ENCODE results near the gene SNX6. TPM values are rescaled to one million over a fixed set of nuclear protein-coding genes. Genes with fewer than 3 reads are reported as not detected.

SNX6 gene
- total and polyA plus RNA-seq, 2 donors (not counting 3 experiments of a cell fraction or from before 2014, with no cell fraction given) = 95.1 to 120 TPM

DNA sequence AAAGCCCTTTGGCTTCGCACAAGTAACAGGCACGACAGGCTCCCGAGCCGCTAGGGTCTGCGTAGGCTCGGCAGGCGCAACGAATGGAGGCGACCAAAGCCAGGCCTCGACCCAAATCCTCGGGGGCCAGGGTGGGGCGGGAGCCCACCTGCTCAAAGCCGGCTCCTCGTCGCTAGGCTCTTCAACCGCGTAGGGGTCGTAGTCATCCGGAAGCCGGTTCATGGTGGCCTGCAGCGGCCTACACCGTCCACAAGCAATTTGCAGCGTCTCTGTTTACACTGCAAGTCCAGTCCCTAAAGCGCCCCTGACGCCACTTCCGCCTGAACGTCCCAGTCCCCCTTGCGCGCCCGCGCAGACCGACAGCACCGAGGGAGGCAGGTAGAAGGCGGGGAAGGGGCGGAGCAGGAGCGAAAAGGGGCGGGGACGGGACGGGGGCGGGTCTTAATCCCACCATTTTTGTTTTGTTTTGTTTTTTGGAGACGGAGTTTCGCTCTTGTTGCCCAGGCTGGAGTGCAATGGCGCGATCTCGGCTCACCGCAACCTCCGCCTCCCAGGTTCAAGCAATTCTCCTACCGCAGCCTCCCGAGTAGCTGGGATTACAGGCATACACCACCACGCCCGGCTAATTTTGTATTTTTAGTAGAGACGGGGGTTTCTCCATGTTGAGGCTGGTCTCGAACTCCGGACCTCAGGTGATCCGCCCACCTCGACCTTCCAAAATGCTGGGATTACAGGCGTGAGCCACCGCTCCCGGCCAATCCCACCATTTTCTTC, 90.4 kb downstream of the SNX6 start, which contains the start of gene EAPP:
Gene EAPP (minus strand): TSS at position 295 of the 774 bp plus-strand sequence. CDS start 73 bp downstream, at position 222.
- DNase-seq (ENCODE audit: low read depth, low spot score) (peak; percentile 96), FAIRE-seq (peak; percentile 88)
- Histone ChIP-seq H3K4me2 (ENCODE audit: insufficient read depth, low read length) (peak within 1 kb of the TSS; percentile 96), H3K27me3 (ENCODE audit: control insufficient read depth in 2 of 2, insufficient read depth in 2 of 2, low read length in 2 of 2) (no peaks in the 10 kb centered on the region), H3K9me3 (replicated peaks; ENCODE audit: control insufficient read depth, insufficient read depth, low read length) (no peaks in the 10 kb centered on the region), H3K36me3 (ENCODE audit: control insufficient read depth in 2 of 2, extremely low read depth in 1 of 2, insufficient read depth in 2 of 2, low read length in 2 of 2) (no peaks in the 10 kb centered on the region), H3K27ac (ENCODE audit: insufficient read depth, low read depth, low read length) (peak within 1 kb of the TSS; percentile 89), H3K79me2 (ENCODE audit: control insufficient read depth, insufficient read depth, low read length) (peaks cover 13% of the 10 kb centered on the region), H3K4me1 (ENCODE audit: control insufficient read depth, extremely low read depth, insufficient read depth, low read length) (peaks cover 5% of the 10 kb centered on the region), H3K9me1 (replicated peaks; ENCODE audit: control insufficient read depth, extremely low read depth, insufficient read depth, low read length) (no peaks in the 10 kb centered on the region), H3K4me3 (replicated peaks in 1 of 3; ENCODE audit: insufficient read depth in 1 of 3, low read depth in 1 of 3, low read length in 3 of 3) (peak within 1 kb of the TSS; percentile 58 to 85 (median 80)), H3K9ac (replicated peaks; ENCODE audit: extremely low read depth, insufficient read depth, low read length) (peak within 1 kb of the TSS; percentile 92), H2AFZ (ENCODE audit: low read depth, low read length) (peak within 1 kb of the TSS; percentile 95), H4K20me1 (replicated peaks; ENCODE audit: control insufficient read depth, extremely low read depth, insufficient read depth, low read length) (no peaks in the 10 kb centered on the region)
- intact Hi-C loops (cut with micrococcal nuclease) (loop anchor here (5.0 kb wide), 3 partner anchors 77 to 1288 kb away; partner anchors contain the start of genes BRMS1L and SPTSSA), dilution Hi-C loops (cut with MboI; ENCODE audit: extremely low pct_ligation_motif_present, low sequenced_read_pairs) (no loop called here)
- ChIA-PET POLR2A (no interaction called here), CTCF (interaction anchor here (0.7 kb wide), 1 partner anchor 77 kb away, joined by 3 read pairs; no protein-coding TSS in a partner anchor)
- no peak for TF ChIP-seq MYC (IDR thresholded peaks at IDR 0.05; ENCODE audit: low read depth, low read length)
- TF ChIP-seq, protein P1, sequence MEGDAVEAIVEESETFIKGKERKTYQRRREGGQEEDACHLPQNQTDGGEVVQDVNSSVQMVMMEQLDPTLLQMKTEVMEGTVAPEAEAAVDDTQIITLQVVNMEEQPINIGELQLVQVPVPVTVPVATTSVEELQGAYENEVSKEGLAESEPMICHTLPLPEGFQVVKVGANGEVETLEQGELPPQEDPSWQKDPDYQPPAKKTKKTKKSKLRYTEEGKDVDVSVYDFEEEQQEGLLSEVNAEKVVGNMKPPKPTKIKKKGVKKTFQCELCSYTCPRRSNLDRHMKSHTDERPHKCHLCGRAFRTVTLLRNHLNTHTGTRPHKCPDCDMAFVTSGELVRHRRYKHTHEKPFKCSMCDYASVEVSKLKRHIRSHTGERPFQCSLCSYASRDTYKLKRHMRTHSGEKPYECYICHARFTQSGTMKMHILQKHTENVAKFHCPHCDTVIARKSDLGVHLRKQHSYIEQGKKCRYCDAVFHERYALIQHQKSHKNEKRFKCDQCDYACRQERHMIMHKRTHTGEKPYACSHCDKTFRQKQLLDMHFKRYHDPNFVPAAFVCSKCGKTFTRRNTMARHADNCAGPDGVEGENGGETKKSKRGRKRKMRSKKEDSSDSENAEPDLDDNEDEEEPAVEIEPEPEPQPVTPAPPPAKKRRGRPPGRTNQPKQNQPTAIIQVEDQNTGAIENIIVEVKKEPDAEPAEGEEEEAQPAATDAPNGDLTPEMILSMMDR (IDR thresholded peaks at IDR 0.05; ENCODE audit: extremely low read depth in 1 of 2, insufficient read depth in 1 of 2, low read depth in 1 of 2, low read length in 2 of 2) = no peak
- no peak for TF ChIP-seq EZH2 (IDR thresholded peaks at IDR 0.05; ENCODE audit: borderline replicate concordance, low read depth, low read length, severe bottlenecking)
- no peak for TF ChIP-seq MAX (IDR thresholded peaks at IDR 0.05; ENCODE audit: insufficient read depth, insufficient read length)
- no peak for TF ChIP-seq FOS (IDR thresholded peaks at IDR 0.05; ENCODE audit: borderline replicate concordance, insufficient read depth, low read length)
- no peak for TF ChIP-seq GATA2 (IDR thresholded peaks at IDR 0.05; ENCODE audit: insufficient read depth, insufficient read length, low read depth, low read length)
- TF ChIP-seq JUN (IDR thresholded peaks at IDR 0.05; ENCODE audit: borderline replicate concordance, insufficient read depth, insufficient read length, low read depth) = no peak
- peak; percentile 87 for TF ChIP-seq POLR2A (IDR thresholded peaks at IDR 0.05; ENCODE audit: low read depth, low read length)
- TF ChIP-seq POLR2AphosphoS5 (IDR thresholded peaks at IDR 0.05; ENCODE audit: insufficient read depth, low read depth, low read length) = peak; percentile 83
- no TSS peak for BruUV-seq (replicated peaks)

All from endothelial cell of umbilical vein (primary cell).